Liver (tissue), 9 donors: Measurements from ENCODE around the gene SEMA6D. TPM values are rescaled to one million over a fixed set of nuclear protein-coding genes. Genes with fewer than 3 reads are reported as not detected.

Experiments
- DNase-seq: peaks from one replicate; pipeline ENCODE4 v3.0.0-alpha.2; 2017; ENCODE audit warnings: low spot score
- H3K27ac ChIP-seq, 2 donors: one replicate each; pipeline ENCODE4 v1.7.0; 2013; ENCODE audit warnings: inconsistent platforms in 2 of 2, low read length in 2 of 2, control low read depth in 1 of 2, low read depth in 1 of 2, mild to moderate bottlenecking in 1 of 2
- H3K27me3 ChIP-seq, 4 donors: one replicate each; pipeline versions ENCODE4 v1.6.1 to v1.7.0; 2013; ENCODE audit warnings: low read length in 3 of 4, inconsistent platforms in 1 of 4, mild to moderate bottlenecking in 1 of 4, moderate library complexity in 1 of 4; ENCODE audit not compliant: control insufficient read depth in 4 of 4, insufficient read depth in 4 of 4
- H3K36me3 ChIP-seq, 4 donors: one replicate each; pipeline versions ENCODE4 v1.6.1 to v1.7.0; 2013; ENCODE audit warnings: low read length in 3 of 4, mild to moderate bottlenecking in 3 of 4, low read depth in 1 of 4, moderate library complexity in 1 of 4; ENCODE audit not compliant: control insufficient read depth in 4 of 4, insufficient read depth in 3 of 4
- H3K4me1 ChIP-seq, 4 donors: one replicate each; pipeline versions ENCODE4 v1.6.1 to v1.7.0; 2013; ENCODE audit warnings: low read length in 3 of 4, mild to moderate bottlenecking in 3 of 4, moderate library complexity in 1 of 4; ENCODE audit not compliant: control insufficient read depth in 4 of 4, insufficient read depth in 4 of 4
- H3K4me3 ChIP-seq, 3 donors: one replicate each; pipeline versions ENCODE4 v1.6.1 to v1.7.0; 2013; ENCODE audit warnings: low read length in 3 of 3, control low read depth in 1 of 3, low read depth in 1 of 3, mild to moderate bottlenecking in 1 of 3
- H3K9ac ChIP-seq, 2 donors: one replicate each; pipeline ENCODE4 v1.7.0; 2013; ENCODE audit warnings: low read length in 2 of 2, mild to moderate bottlenecking in 2 of 2, moderate library complexity in 2 of 2, control low read depth in 1 of 2, low read depth in 1 of 2
- H3K9me3 ChIP-seq, 4 donors: one replicate each; pipeline versions ENCODE4 v1.6.1 to v1.7.0; 2013; ENCODE audit warnings: low read length in 3 of 4; ENCODE audit not compliant: control insufficient read depth in 4 of 4
- CTCF ChIP-seq: fragments of 150-350 bp; IDR thresholded peaks from 2 replicates; pipeline ENCODE4 v1.5.1; 2017; ENCODE audit warnings: improper control_type of control experiment, low read depth, low read length; ENCODE audit not compliant: missing input control
- EGR1 ChIP-seq, 2 donors: IDR thresholded peaks; 2 replicates each; pipeline ENCODE4 v1.6.1; 2016 to 2018; ENCODE audit warnings: antibody characterized with exemption in 2 of 2, low read depth in 2 of 2
- FOXA1 ChIP-seq: IDR thresholded peaks from 2 replicates; pipeline ENCODE4 v1.6.1; 2016; ENCODE audit warnings: antibody characterized with exemption
- FOXA2 ChIP-seq: IDR thresholded peaks from 2 replicates; pipeline ENCODE4 v1.6.1; 2016; ENCODE audit warnings: antibody characterized with exemption
- GABPA ChIP-seq, 2 donors: IDR thresholded peaks in 1 of 2; conservative IDR thresholded peaks in 1 of 2; 2 replicates each; pipeline ENCODE4 v1.6.1; 2016; ENCODE audit warnings: antibody characterized with exemption in 2 of 2, mild to moderate bottlenecking in 1 of 2, moderate library complexity in 1 of 2
- HNF4A ChIP-seq, 2 donors: conservative IDR thresholded peaks; 2 replicates each; pipeline ENCODE4 v1.6.1; 2016; ENCODE audit warnings: antibody characterized with exemption in 2 of 2, mild to moderate bottlenecking in 2 of 2
- JUND ChIP-seq, 2 donors: IDR thresholded peaks; 2 replicates each; pipeline ENCODE4 v1.6.1; 2016; ENCODE audit warnings: antibody characterized with exemption in 2 of 2
- MAX ChIP-seq: IDR thresholded peaks from 2 replicates; pipeline ENCODE4 v1.6.1; 2016; ENCODE audit warnings: antibody characterized with exemption
- NR2F2 ChIP-seq: IDR thresholded peaks from 2 replicates; pipeline ENCODE4 v1.6.1; 2016; ENCODE audit warnings: antibody characterized with exemption
- RAD21 ChIP-seq, 2 donors: IDR thresholded peaks; 2 replicates each; pipeline ENCODE4 v1.6.1; 2016; ENCODE audit warnings: antibody characterized with exemption in 2 of 2, mild to moderate bottlenecking in 2 of 2
- TAF1 ChIP-seq: conservative IDR thresholded peaks from 2 replicates; pipeline ENCODE4 v1.6.1; 2016; ENCODE audit warnings: antibody characterized with exemption, mild to moderate bottlenecking
- YY1 ChIP-seq: IDR thresholded peaks from 2 replicates; pipeline ENCODE4 v1.6.1; 2016; ENCODE audit warnings: antibody characterized with exemption, mild to moderate bottlenecking
- WGBS: extraction: QIAGEN DNeasy Blood & Tissue Kit; methylation state at CpG from one replicate; pipeline ENCODE4 v1.1.7; 2013; 5-methylcytosine and 5-hydroxymethylcytosine counted together
- polyA plus RNA-seq, 2 donors: library from polyadenylated mRNA; stranded (reverse) in 1 of 2; unstranded in 1 of 2; fragments of 200-250 nt in 1 of 2; fragments of >200 nt in 1 of 2; fragmentation: Nextera tagmentation in 1 of 2; extraction: Ambion mirVana in 1 of 2; gene quantifications; one replicate each; pipeline versions ENCODE4 v1.2.1 to v1.2.3, GENCODE V29; 2013 to 2015
- total RNA-seq, 2 donors: library from RNA; depleted of rRNA; stranded (reverse); fragments of >200 nt; gene quantifications; one replicate each; pipeline ENCODE4 v1.2.3, GENCODE V29; 2014
- TF ChIP-seq, protein P1 (sequence below): IDR thresholded peaks from 2 replicates; pipeline ENCODE4 v1.6.1; 2016; ENCODE audit warnings: antibody characterized with exemption
- donor health status: healthy.
- donor health status: healthy.
- donor health status: healthy.
- donor health status: healthy.
- donor health status: healthy.

The SEMA6D gene
- total and polyA plus RNA-seq, 4 donors, result 1.0 to 4.5 (median 3.1) TPM

DNA sequence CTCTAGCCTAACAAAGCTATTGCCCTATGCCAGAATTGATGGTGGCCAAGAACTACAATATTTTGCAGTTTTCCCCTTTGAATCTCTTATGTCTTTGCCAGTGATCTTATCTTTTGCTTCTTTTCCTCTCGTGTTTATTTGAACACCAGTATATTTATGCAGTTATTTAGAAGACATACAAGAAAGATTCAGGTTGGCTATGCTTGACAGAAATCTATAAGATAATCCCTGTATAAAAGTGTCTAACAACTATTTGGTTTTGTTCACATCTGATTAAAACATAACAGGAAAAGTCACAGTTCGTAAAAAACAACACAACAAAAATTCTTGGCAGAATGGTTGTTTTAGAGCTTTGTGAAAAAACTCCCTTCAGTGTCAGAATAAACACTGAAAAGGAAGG, 63.7 kb downstream of the SEMA6D start:
- Histone ChIP-seq H3K4me3 (no peak overlapping the region), H3K27me3 (peaks cover 0 to under 1% (median 0%) of the 10 kb centered on the region in 4 donors), H3K9ac (no peak overlapping the region), H3K4me1 (no peaks in the 10 kb centered on the region), H3K9me3 (peaks cover 0 to 2% (median 0%) of the 10 kb centered on the region in 4 donors), H3K36me3 (no peaks in the 10 kb centered on the region), H3K27ac (no peak overlapping the region)
- WGBS, result 53% methylated on average over 2 of the region's 2 CpGs
- DNase-seq, result no peak
- TF ChIP-seq TAF1 (no peak), EGR1 (IDR thresholded peaks at IDR 0.05; ENCODE audit: low read depth in 2 of 2) (no peak), MAX (no peak), GABPA (IDR thresholded peaks at IDR 0.05 in 1 of 2, conservative IDR thresholded peaks at IDR 0.05 in 1 of 2) (no peak), FOXA1 (no peak), RAD21 (IDR thresholded peaks at IDR 0.05) (no peak), FOXA2 (no peak), CTCF (no peak), YY1 (no peak)

GRCh38 chr15:47781527-47781926, 64.2 kb downstream of the SEMA6D start:
- H3K4me3 ChIP-seq, result no peak overlapping the region
- WGBS, result 38% methylated on average over 3 of the region's 3 CpGs
- no peak overlapping the region for H3K27ac ChIP-seq
- no peak overlapping the region for H3K9ac ChIP-seq
- H3K36me3 ChIP-seq, result no peaks in the 10 kb centered on the region
- H3K27me3 ChIP-seq, result no peaks in the 10 kb centered on the region
- DNase-seq, result no peak
- peaks cover 0 to 2% (median 0%) of the 10 kb centered on the region in 4 donors for H3K9me3 ChIP-seq
- TF ChIP-seq CTCF (no peak), JUND (IDR thresholded peaks at IDR 0.05) (no peak), HNF4A (conservative IDR thresholded peaks at IDR 0.05) (no peak), FOXA1 (no peak), NR2F2 (no peak)
- TF ChIP-seq, protein P1, sequence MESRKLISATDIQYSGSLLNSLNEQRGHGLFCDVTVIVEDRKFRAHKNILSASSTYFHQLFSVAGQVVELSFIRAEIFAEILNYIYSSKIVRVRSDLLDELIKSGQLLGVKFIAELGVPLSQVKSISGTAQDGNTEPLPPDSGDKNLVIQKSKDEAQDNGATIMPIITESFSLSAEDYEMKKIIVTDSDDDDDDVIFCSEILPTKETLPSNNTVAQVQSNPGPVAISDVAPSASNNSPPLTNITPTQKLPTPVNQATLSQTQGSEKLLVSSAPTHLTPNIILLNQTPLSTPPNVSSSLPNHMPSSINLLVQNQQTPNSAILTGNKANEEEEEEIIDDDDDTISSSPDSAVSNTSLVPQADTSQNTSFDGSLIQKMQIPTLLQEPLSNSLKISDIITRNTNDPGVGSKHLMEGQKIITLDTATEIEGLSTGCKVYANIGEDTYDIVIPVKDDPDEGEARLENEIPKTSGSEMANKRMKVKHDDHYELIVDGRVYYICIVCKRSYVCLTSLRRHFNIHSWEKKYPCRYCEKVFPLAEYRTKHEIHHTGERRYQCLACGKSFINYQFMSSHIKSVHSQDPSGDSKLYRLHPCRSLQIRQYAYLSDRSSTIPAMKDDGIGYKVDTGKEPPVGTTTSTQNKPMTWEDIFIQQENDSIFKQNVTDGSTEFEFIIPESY, result no peak
- H3K4me1 ChIP-seq, result no peaks in the 10 kb centered on the region
